ENCODE results near the gene ADGRG2. TPM values are rescaled to one million over a fixed set of nuclear protein-coding genes. Genes with fewer than 3 reads are reported as not detected.

Gene ADGRG2
- total RNA-seq, 1 donor from 2014 or later, result 0.81 TPM

- H3K27me3 Mint-ChIP-seq, result peaks cover 4% of the 10 kb centered on the region
- no peak overlapping the region for H3K4me3 Mint-ChIP-seq (ENCODE audit: low read depth)
- no peak for TF ChIP-seq CTCF (IDR thresholded peaks at IDR 0.05; ENCODE audit: unreplicated experiment)
- no peaks in the 10 kb centered on the region for H3K36me3 Mint-ChIP-seq (ENCODE audit: insufficient read depth)
- no peaks in the 10 kb centered on the region for H3K4me1 Mint-ChIP-seq (ENCODE audit: low read depth)
- H3K9me3 Mint-ChIP-seq (ENCODE audit: low read depth), result peaks cover 10% of the 10 kb centered on the region
- DNase-seq (ENCODE audit: low spot score, unreplicated experiment), result no peak
- H3K27ac Mint-ChIP-seq, result no peak overlapping the region
Measured at GRCh38 chrX:19059067-19059466, 63.2 kb downstream of the ADGRG2 start.

GRCh38 chrX:19057856-19058255 lies 64.4 kb downstream of the ADGRG2 start:
- Mint-ChIP-seq H3K36me3 (ENCODE audit: insufficient read depth) (no peaks in the 10 kb centered on the region), H3K9me3 (ENCODE audit: low read depth) (peaks cover 8% of the 10 kb centered on the region)

GRCh38 chrX:19049110-19049509 lies 73.2 kb downstream of the ADGRG2 start:
- no peaks in the 10 kb centered on the region for H3K27me3 Mint-ChIP-seq
- H3K9me3 Mint-ChIP-seq (ENCODE audit: low read depth), result peaks cover 15% of the 10 kb centered on the region

More at GRCh38 chrX:19057856-19058255, 64.4 kb downstream of the ADGRG2 start:
- TF ChIP-seq CTCF (IDR thresholded peaks at IDR 0.05; ENCODE audit: unreplicated experiment), result no peak
- peaks cover 4% of the 10 kb centered on the region for H3K27me3 Mint-ChIP-seq
- H3K27ac Mint-ChIP-seq, result no peak overlapping the region
- no peak overlapping the region for H3K4me3 Mint-ChIP-seq (ENCODE audit: low read depth)
- no peak for DNase-seq (ENCODE audit: low spot score, unreplicated experiment)
- no peaks in the 10 kb centered on the region for H3K4me1 Mint-ChIP-seq (ENCODE audit: low read depth)

GRCh38 chrX:19046343-19047215 lies 75.7 kb downstream of the ADGRG2 start:
- Mint-ChIP-seq H3K4me1 (ENCODE audit: low read depth) (no peaks in the 10 kb centered on the region), H3K9me3 (ENCODE audit: low read depth) (peaks cover 16% of the 10 kb centered on the region), H3K27ac (no peak overlapping the region), H3K36me3 (ENCODE audit: insufficient read depth) (no peaks in the 10 kb centered on the region), H3K27me3 (no peaks in the 10 kb centered on the region), H3K4me3 (ENCODE audit: low read depth) (no peak overlapping the region)
- no peak for DNase-seq (ENCODE audit: low spot score, unreplicated experiment)
- no peak for TF ChIP-seq CTCF (IDR thresholded peaks at IDR 0.05; ENCODE audit: unreplicated experiment)

More at GRCh38 chrX:19049110-19049509, 73.2 kb downstream of the ADGRG2 start:
- TF ChIP-seq CTCF (IDR thresholded peaks at IDR 0.05; ENCODE audit: unreplicated experiment), result no peak
- Mint-ChIP-seq H3K27ac (no peak overlapping the region), H3K36me3 (ENCODE audit: insufficient read depth) (no peaks in the 10 kb centered on the region), H3K4me3 (ENCODE audit: low read depth) (no peak overlapping the region), H3K4me1 (ENCODE audit: low read depth) (no peaks in the 10 kb centered on the region)
- no peak for DNase-seq (ENCODE audit: low spot score, unreplicated experiment)

GRCh38 chrX:19040373-19040772 lies 81.9 kb downstream of the ADGRG2 start:
- no peak overlapping the region for H3K4me3 Mint-ChIP-seq (ENCODE audit: low read depth)
- peak; percentile 59 for TF ChIP-seq CTCF (IDR thresholded peaks at IDR 0.05; ENCODE audit: unreplicated experiment)
- H3K36me3 Mint-ChIP-seq (ENCODE audit: insufficient read depth), result no peaks in the 10 kb centered on the region
- H3K4me1 Mint-ChIP-seq (ENCODE audit: low read depth), result peaks cover 4% of the 10 kb centered on the region
- H3K9me3 Mint-ChIP-seq (ENCODE audit: low read depth), result peaks cover 13% of the 10 kb centered on the region
- no peaks in the 10 kb centered on the region for H3K27me3 Mint-ChIP-seq
- DNase-seq (ENCODE audit: low spot score, unreplicated experiment), result no peak
- no peak overlapping the region for H3K27ac Mint-ChIP-seq

Data from progenitor cell of endocrine pancreas (in vitro differentiated cells).